ENCODE measurements around the gene GSTA5.
"Not testable (repeated sequence)": the region's sequence is repeated elsewhere in the genome, so short reads cannot be mapped to it uniquely, and the experiment has no call there.

Gene GSTA5

DNA sequence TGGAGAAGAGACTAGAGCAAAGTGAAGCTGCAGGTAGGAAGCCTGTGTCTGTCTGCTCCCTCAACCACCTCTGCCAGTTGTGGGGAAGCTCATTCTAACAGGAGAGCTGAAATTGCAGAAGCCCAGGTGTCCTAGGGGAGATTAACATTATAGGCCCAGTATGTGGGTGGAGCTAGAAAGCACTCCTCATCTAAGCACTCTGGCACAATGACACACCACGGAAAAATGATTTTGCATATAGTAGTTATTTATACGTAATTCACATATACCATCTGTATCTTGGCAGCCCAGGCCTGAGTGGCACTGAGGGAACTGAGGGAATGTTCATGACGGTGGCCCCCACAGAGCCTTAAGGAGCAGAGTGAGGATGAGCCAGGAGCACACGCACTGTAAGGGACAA is 9.7 kb downstream of the GSTA5 start:
- DNase-seq: not testable (repeated sequence)

DNA sequence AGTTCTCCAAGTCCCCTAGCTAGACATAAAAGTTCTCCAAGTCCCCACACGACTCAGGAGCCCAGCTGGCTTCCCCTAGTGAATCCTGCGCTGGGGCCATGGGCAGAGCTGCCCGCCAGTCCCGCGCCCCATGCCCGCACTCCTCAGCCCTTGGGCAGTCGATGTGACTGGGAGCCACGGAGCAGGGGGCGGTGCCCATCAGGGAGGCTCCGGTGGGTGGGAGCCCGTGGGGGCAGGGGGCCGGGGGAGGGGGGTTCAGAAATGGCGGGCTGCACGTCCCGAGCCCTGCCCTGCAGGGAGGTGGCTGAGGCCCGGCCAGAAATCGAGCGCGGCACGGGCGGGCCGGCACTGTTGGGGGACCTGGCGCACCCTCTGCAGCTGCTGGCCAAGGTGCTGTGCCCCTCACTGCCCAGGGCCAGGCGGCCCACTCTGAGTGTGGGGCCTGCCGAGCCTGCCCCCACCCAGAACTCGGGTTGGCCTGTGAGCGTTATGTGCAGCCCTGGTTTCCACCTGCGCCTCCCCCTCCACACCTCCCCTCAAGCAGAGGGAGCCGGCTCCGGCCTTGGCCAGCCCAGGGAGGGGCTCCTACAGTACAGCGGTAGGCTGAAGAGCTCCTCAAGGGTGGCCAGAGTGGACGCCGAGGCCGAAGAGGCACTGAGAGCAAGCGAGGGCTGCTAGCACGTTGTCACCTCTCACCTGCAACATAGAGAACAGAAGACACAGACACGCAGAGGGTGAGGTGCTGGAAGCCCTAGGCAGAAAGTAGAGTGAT is 11.4 kb downstream of the GSTA5 start:
- no peak for DNase-seq

DNA sequence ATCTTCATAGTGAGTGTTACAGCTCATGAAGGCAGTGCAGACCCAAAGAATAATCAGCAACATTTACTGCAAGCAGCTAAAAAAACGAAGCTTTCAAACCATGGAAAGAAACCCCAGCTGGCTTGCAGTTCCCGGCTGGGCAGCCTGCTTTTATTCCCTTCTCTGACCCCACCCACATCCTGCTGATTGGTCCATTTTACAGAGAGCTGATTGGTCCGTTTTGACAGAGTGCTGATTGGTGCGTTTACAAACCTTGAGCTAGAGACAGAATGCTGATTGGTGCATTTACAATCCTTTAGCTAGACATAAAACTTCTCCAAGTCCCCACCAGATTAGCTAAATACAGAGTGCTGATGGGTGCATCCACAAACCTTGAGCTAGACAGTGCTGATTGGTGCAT is 12.0 kb downstream of the GSTA5 start:
- not testable (repeated sequence) for DNase-seq

DNA sequence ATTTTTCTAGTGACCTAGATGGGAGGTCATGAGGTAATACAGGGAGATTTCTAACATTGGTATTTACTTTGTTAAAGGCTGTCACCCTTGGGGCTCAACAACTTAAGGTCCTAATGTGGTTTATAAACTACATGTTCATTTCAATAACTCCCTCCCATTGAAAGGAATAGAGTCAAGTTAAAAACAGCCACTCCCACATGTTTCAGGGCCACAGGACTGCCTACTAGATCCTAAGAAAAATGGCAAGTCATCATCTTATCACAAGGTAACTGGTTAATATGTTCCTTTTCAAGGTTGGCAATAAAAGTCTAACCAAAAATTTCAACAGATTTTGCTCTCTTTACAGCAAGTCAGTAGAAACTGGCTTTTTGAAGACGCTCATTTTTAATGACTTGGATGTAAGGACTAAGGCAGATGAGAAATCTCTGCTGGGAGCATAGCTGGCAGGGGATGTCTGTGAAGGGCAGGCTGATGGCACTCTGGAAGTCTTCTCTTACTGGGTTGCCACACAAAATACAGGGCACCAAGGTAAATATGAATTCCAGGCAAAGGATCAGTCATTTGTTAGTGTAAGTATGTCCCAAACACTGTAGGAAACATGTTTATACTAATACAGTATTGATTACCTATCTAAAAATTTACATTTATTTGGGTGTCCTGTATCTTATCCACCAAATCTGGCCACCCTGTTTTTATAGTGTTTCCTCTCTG is 13.4 kb downstream of the GSTA5 start:
- DNase-seq: not testable (repeated sequence)

DNA sequence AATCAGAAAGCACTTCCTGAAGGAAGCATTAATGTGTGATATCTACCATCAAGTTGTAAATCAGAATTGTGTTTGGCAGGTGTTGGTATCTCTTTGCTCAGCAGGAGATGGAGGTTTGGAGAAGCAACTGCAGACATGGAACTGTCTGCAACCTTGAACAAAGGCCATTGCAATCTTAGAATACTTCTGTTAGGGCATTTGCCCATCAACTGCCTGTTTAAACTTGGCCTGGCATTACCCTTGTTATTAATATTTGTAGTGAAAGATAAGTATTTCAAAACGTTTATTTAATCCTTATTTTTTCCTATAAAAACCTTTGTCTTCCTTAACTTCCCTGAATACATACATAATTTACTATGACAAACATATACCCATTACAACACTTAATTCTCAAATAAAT is 14.1 kb downstream of the GSTA5 start:
- DNase-seq: no peak

DNA sequence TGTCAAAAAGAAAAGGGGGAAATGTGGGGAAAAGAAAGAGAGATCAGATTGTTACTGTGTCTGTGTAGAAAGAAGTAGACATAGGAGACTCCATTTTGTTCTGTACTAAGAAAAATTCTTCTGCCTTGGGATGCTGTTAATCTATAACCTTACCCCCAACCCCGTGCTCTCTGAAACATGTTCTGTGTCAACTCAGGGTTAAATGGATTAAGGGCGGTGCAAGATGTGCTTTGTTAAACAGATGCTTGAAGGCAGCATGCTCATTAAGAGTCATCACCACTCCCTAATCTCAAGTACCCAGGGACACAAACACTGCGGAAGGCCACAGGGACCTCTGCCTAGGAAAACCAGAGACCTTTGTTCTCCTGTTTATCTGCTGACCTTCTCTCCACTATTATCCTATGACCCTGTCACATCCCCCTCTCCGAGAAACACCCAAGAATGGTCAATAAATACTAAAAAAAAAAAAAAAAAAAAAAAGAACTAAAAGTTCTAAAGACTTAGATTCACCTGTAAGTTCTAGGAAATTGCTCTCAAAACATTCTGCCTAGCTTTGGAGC is 14.6 kb downstream of the GSTA5 start:
- not testable (repeated sequence) for DNase-seq

DNA sequence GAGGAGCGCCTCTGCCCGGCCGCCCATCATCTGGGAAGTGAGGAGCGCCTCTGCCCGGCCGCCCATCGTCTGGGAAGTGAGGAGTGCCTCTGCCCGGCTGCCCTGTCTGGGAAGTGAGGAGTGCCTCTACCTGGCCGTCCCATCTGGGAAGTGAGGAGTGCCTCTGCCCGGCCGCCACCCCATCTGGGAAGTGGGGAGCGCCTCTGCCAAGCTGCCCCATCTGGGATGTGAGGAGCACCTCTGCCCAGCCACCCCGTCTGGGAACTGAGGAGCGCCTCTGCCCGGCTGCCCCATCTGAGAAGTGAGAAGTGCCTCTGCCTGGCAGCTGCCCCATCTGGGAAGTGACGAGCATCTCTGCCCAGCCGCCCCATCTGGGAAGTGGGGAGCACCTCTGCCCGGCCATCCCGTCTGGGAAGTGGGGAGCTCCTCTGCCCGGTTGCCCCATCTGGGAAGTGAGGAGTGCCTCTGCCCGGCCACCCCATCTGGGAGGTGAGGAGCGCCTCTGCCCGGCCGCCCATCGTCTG is 15.3 kb downstream of the GSTA5 start:
- DNase-seq: not testable (repeated sequence)

DNA sequence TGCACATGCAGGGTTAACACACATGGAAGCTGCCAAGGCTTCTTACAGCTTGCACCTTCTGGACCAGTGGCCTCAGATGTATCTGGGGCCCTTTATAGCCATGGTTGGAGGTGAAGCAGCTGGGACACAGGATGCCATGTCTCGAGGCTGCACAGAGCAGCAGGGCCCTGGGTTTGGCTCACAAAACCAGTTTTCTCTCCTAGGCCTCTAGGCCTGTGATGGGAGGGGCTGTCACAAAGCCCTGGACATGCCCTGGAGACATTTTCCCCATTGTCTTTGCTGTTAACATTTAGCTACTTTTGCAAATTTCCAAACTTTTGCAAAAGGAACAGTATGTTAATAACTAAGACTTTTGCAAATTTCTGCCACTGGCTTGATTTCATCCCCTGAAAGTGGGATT is 18.8 kb downstream of the GSTA5 start:
- DNase-seq: no peak

DNA sequence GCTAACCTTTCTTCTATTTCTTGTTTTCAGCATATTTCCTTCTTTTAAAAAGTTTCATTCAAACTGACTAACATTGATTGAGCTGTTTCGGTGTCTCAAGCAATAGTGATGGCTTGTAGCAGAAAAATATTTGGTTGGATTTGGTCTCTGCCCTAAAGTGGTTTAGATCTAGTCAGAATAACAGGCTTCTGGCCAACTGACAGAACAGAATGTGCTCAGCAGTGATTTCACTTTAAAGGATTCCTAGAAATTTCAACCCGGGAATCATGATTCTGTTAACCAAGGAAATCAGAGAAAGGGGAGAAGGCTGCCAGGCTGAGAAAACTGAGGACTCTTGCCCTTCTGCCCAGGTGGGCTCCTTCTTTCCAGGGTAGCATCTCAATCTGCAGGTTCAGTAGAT is 20.4 kb downstream of the GSTA5 start:
- DNase-seq: no peak

DNA sequence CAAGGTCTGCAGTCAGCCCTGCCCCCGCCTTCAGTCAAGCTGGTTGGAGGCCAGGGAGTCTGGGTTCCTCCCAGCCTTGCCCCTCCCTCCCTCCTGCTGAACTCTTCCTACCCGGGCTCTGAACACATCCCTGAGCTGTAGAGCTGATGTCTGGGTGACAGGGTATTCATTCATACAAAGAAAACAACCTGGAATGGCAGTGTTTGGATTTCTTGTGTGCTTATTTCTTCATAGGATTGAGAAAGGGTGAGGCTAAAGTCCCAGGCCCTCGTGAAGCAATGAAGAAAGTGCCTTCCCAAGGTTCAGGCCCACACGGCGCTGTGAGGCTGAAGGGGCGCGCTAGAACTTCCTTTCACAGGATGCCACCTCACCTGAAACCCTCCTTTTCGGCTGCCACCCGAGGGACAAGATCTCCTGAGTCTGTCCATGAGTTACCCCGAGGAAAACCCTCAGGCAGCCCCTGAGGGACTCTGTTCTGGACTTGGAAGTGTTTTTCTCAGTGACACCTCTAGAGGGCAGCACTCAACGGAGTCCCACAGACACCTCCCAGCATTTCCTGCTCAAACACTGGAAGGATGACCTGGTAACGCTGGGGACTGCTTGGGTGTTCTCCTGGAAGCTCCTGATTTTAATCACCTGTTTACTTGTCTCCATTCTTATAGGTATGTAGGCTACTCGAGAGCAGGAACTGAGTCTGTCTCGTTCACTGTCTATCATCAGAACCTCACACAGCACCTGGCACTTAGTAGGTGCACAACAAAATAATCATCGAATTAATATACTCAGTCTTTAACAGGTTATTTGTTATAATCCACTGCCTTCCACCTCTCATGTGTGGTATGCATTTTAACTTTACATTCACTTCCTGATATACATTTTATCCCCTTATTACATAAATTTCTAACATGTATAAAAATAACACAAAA is 25.2 kb downstream of the GSTA5 start:
- DNase-seq: peak; percentile 63

DNA sequence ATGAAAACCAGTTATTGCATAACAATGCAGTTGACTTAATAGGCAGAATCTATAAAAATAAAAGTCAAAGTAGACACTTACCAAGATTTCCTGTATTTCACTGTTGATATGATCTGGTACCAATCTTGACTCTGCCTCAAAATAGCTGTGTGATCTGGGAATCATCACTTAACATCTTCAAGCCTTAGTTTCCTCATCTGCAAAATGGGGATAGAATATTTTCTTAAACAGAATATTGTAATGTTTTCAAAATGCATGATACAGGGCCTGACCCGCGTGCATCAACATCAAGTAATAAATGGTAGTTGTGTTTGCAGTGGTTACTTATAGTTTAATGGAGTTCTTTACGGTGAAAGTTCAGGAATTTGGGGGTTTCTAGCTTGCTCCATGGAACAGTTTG is 26.1 kb downstream of the GSTA5 start:
- DNase-seq: not testable (repeated sequence)

DNA sequence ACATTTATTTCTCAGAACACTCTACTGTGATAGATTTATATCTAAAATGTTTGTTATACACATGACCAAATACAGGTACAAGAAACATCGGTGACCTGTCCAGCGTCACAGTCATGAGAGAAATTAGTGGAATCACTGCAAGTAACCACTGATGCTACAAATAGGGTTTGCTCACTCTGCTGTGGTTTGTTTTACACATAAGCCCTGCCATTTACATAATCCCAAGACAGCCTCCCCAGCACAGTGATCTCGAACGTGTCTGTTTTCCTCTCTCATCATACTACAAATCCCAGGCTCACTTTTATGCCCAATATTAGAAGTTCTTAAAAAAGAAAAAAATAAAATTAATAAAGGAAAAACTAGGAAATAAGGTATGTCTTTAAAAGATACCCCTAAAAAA is 30.8 kb downstream of the GSTA5 start:
- DNase-seq: not testable (repeated sequence)

DNA sequence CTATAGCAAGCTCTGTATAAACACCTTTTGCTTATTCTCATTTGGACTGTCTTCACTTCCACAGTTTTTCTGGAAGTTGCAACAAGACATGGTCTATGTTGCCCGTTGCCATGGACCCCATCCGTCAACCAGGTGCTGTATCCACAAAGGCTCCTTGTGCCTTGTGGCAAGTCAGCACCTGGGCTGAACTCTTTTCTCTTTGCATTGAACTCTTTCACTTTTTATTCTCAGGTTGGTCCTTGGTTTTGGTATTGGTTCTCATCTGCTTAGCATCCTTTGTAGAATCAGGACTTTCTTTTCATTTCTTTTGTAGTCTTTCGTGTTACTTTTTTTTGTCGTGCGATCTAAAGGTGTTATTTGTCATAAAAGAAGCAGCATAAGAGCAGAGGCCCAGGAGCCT is 32.0 kb downstream of the GSTA5 start:
- DNase-seq: no peak

DNA sequence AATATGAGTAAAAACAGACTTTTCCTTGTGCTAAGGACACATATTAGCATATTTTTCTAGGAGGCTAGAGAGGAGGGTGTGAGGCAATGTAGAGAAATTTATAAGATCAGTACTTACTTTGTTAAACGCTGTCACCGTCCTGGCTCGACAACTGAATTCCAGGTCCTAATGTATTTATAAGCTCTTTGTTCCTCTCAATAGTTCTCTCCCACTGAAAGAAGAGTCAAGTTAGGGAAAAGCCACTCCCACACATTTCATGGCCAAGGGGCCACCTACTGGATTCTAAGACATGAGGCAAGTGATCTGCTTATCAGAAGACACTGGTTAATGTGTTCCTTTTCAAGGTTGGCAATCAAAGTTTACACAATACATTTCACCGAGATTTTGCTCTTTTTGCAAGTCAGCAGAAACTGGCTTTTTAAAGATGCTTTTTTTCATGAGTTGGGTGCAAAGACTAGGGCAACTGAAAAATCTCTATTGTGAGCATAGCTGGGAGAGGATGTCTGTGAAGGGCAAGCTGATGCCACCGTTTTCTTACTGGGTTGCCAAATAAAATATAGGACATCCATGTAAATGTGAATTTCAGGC is 36.9 kb downstream of the GSTA5 start, which contains the start of gene GSTA1:
Gene GSTA1, minus strand, starts transcription at position 149 of the 588 bp plus-strand sequence. CDS start 4,549 bp downstream, outside the sequence.
- DNase-seq: not testable (repeated sequence)

DNA sequence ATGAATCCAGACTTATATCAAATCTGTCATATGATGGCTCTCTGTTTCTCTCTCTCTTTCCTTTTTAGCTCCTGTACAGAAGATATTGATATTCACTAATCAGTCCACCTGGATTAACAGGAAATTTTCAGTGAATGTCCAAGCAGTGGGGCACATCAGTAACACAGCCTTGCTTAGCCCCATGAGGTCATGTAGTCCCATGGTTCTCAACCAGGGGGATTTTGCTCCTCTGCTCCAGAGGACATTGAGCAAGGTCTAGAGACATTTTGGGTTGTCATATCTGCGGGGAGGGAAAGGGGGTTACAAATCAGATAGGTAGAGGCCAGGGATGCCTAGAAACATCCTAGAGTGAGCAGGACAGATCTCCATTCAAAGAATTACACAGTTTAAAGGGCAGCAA is 37.8 kb downstream of the GSTA5 start:
- DNase-seq: no peak

DNA sequence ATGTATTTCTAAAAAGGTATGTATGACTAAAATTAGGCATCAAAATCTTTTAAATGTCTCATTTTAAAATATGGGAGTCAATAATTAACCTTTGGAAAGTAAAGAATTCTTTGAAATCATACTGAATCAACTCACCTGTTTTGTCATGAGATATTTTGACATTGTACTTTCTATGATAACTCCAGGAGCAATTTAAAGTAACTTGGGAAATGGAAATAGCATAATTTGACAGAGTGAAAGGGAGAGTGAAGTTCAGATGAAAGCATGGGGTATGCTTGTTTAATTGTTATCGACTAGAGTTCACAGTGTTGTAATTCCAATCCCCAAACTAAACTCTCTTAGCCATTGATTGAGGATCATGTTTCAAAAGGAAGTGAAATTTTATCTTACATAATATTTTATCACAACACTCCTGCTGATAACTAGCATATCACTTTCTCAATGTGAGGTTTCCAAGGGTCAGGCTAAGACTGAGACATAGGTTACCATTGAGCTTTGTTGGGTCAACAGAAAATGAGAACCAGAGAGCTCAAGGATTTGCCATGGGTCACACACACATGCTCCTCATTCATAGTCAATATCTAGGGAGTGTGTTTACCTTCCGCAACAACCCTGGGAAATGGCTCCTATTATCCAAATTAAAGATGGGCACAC is 39.3 kb downstream of the GSTA5 start:
- no peak for DNase-seq

DNA sequence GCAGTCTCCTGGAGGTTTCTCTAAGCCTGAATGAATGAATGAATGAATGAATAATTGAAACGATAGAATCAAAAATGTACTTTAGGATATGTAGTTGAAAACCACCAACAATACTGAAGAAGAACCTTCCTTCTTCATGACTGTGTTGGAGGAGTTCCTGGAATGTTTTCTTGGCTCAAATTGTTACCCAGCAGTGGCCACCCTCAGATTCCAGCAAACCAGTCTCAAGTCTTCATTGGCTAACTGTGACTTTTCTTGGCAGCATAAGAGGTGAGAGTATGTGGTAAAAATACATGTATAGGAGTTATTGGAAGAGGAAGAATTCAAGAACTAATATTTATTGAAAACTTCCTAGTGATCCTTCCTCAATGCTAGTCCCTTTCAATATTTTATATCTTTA is 41.3 kb downstream of the GSTA5 start:
- not testable (repeated sequence) for DNase-seq

DNA sequence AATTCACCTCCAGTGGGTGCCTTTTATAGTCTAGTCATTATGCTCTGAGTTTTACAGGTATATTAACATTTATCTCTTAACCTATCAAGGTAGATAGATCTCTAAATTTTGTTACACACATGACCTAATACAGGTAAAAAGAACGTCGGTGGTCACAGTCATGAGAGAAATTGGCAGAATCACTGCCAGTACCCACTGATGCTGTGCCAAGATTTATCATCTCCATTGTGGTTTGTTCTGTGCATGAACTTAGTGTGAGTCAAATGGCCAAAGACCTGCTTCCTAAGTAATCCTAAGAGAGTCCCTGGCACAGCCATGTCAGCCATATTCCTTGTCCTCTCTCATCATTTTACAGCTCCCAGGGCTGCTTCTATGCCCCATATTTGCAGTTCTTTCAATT is 46.2 kb downstream of the GSTA5 start:
- not testable (repeated sequence) for DNase-seq

DNA sequence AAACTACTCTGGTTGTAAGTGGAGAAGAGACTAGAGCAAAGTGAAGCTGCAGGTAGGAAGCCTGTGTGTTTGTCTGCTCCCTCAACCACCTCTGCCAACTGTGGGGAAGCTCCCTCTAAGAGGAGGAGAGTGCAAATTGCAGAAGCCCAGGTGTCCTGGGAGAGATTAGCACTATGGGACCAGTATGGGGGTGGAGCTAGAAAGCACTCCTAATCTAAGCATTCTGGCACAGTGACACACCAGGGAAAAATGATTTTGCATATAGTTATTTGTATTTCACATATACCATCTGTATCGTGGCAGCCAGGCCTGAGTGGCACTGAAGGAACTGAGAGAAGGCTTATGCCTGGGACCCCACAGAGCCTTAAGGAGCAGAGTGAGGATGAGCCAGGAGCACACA is 49.8 kb downstream of the GSTA5 start:
- no peak for DNase-seq

DNA sequence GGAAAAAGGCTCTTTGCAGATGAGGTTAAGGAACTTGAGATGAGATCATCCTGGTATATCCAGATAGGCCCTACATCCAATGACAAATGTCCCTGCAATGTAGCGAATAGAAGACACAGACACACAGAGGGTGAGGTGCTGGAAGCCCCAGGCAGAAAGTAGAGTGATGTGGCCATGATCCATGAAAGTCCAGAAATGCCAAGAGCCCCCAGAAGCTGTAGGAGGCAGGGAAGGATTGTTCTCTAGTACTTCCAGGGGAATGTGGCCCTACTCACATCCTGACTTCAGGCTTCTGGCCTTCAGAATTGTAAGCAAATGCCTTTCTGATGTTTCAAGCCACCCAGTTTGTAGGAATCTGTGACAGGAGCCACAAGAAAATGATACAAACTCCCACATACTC is 51.0 kb downstream of the GSTA5 start:
- not testable (repeated sequence) for DNase-seq

DNA sequence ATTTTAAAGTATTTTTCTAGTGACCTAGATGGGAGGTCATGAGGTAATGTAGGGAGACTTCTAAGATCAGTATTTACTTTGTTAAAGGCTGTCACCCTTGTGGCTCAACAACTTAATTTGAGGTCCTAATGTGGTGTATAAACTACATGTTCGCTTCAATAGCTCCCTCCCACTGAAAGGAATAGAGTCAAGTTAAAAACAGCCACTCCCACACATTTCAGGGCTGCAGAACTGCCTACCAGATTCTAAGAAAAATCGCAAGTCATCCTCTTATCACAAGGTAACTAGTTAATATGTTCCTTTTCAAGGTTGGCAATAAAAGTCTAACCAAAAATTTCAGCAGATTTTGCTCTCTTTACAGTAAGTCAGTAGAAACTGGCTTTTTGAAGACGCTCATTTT is 52.1 kb downstream of the GSTA5 start:
- no peak for DNase-seq

DNA sequence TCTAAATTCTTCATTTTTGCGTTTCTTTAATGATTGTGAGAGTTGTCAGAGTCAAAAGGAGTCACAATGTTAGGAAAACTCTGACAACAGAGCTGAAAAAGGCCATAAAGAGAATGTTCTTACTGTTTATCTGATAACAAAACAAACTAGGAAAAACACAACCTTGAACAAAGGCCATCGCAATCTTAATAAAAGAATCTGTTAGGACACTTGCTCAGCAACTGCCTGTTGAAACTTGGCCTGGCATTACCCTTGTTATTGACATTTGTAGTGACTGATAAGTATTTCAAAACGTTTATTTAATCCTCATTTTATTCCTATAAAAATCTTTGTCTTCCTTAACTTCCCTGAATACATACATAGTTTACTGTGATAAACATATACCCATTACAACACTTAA is 52.7 kb downstream of the GSTA5 start:
- no peak for DNase-seq

Data from stimulated activated CD8-positive, alpha-beta memory T cell treated with anti-CD3 and anti-CD28 coated beads, Interleukin-4, amount 100 ng/mL, for 48 hours (primary cell).